AG04450 (cell line): ENCODE results near the gene LYZL1. TPM values are rescaled to one million over a fixed set of nuclear protein-coding genes. Genes with fewer than 3 reads are reported as not detected.
"Not testable (repeated sequence)": the region's sequence is repeated elsewhere in the genome, so short reads cannot be mapped to it uniquely, and the experiment has no call there.

Experiments
- CTCF ChIA-PET: fragments of 300-600, 350-600 bp; formaldehyde crosslinking; extraction: SDS; loops from one replicate; lab custom pipeline; 2022; ENCODE audit warnings: antibody characterized with exemption, inconsistent platforms; lab: Charles Lee
- POLR2A ChIA-PET: fragments of 350-600 bp; formaldehyde crosslinking; extraction: SDS; loops from one replicate; lab custom pipeline; 2021; ENCODE audit warnings: antibody characterized with exemption, inconsistent platforms; lab: Yijun Ruan, JAX
- DNase-seq: peaks from one replicate; pipeline ENCODE4 v3.0.0-alpha.2; 2011; ENCODE audit warnings: low read depth, low spot score
- H3K27ac ChIP-seq: one replicate; pipeline ENCODE4 v1.5.1; 2012; ENCODE audit warnings: low read depth, low read length, control low read depth
- H3K27me3 ChIP-seq: one replicate; pipeline ENCODE4 v1.6.0; 2012; ENCODE audit warnings: low read length; ENCODE audit not compliant: control insufficient read depth, insufficient read depth
- H3K4me3 ChIP-seq: 2 replicates; pipeline ENCODE4 v1.5.1; 2011; ENCODE audit warnings: mild to moderate bottlenecking, low read depth, low read length, control low read depth
- H3K9me3 ChIP-seq: 2 replicates; pipeline ENCODE4 v1.5.1; 2012; ENCODE audit warnings: low read length; ENCODE audit not compliant: control insufficient read depth, insufficient read depth
- CTCF ChIP-seq: IDR thresholded peaks from 2 replicates; pipeline ENCODE4 v1.5.1; 2011; ENCODE audit warnings: low read depth, low read length, control low read depth, inconsistent platforms
- polyA plus RNA-seq: library from polyadenylated mRNA; depleted of rRNA; stranded (reverse); fragments of >200 nt; gene quantifications from 2 replicates; pipeline ENCODE4 v1.2.3, GENCODE V29; 2011

Gene LYZL1
- polyA plus RNA-seq, 1 experiment = not detected

DNA sequence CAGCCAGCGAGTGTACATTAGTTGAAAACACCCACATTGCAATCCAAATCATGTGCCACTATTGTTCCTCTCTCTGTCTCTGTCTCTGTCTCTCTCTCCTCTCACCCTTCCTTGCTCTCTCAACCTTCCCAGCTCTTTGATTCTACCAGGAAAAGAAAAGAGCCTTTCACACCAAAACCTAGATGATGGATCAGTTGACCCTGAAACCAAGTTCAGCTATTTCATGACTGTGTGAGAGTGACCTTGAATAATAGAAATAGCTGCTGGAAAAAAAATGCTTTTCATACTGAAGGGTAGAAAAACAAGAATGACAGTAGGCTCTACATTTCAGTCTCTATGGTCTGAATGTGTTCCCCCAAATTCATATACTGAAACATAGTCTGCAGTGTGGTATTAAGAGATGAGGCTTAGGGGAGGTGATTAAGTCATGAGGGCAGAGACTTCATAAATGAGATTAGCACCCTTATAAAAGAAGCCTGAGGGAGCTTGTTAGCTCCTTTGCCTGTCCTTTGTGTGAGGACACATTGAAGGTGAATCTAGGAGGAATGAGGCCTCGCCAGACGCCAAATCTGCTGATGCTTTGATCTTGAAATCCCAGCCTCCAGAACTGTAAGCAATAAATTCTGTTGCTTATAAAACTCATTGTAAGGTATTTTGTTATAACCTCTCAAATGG lies 65.2 kb downstream of the LYZL1 start:
- POLR2A ChIA-PET = interaction anchor here (0.5 kb wide), 1 partner anchor 25 kb away, joined by 4 read pairs; no protein-coding TSS in a partner anchor
- TF ChIP-seq CTCF = no peak

DNA sequence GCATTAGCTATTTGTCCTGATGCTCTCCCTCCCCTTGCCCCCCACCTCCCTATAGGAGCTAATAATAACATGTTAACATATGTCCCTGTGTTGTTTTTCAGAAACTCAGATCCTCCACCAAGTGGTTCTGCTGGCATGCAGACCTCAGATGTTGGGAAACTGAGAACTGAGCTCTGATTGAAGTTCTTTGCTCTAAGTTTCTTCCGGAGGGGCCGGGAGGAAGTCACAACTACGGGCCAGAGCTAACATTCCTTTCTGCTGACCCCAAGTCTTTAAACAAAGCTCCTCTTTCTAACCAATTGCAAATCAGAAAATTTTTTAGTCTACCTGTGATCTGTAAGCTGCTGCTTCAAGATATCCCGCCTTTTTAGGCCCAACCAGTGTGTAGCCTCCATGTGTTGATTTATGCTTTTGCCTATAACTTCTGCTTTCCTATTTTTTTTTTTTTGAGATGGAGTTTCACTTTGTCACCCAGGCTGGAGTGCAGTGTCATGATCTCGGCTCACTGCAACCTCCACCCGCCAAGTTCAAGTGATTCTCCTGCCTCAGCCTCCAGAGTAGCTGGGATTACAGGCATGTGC lies 66.6 kb downstream of the LYZL1 start:
- no peaks in the 10 kb centered on the region for H3K9me3 ChIP-seq
- H3K4me3 ChIP-seq = no peak overlapping the region
- no peak for DNase-seq
- POLR2A ChIA-PET = interaction anchor here (0.6 to 0.7 kb wide), 2 partner anchors 9 to 101 kb away, joined by 3 read pairs; no protein-coding TSS in a partner anchor
- peaks cover 6% of the 10 kb centered on the region for H3K27me3 ChIP-seq
- H3K27ac ChIP-seq = no peak overlapping the region
- CTCF ChIA-PET = interaction anchor here (0.7 to 1.0 kb wide), 3 partner anchors 31 to 692 kb away, joined by 3 to 4 read pairs (median 3); no protein-coding TSS in a partner anchor
- TF ChIP-seq CTCF = no peak

More for the DNA sequence above, 65.2 kb downstream of the LYZL1 start:
- no peaks in the 10 kb centered on the region for H3K9me3 ChIP-seq
- H3K27ac ChIP-seq = no peak overlapping the region
- CTCF ChIA-PET = interaction anchor here (0.8 kb wide), 1 partner anchor 38 kb away, joined by 3 read pairs; no protein-coding TSS in a partner anchor
- no peak for DNase-seq
- no peak overlapping the region for H3K4me3 ChIP-seq
- peaks cover 6% of the 10 kb centered on the region for H3K27me3 ChIP-seq

GRCh38 chr10:29356931-29357330 lies 68.1 kb downstream of the LYZL1 start:
- no peak for TF ChIP-seq CTCF
- H3K9me3 ChIP-seq = no peaks in the 10 kb centered on the region
- DNase-seq = no peak
- no peak overlapping the region for H3K4me3 ChIP-seq
- no peak overlapping the region for H3K27ac ChIP-seq
- CTCF ChIA-PET = no interaction called here
- peaks cover 2% of the 10 kb centered on the region for H3K27me3 ChIP-seq
- POLR2A ChIA-PET = no interaction called here

- Histone ChIP-seq H3K27ac (no peak overlapping the region), H3K4me3 (no peak overlapping the region), H3K27me3 (peaks cover 2% of the 10 kb centered on the region), H3K9me3 (no peaks in the 10 kb centered on the region)
- TF ChIP-seq CTCF = no peak
- no peak for DNase-seq
- CTCF ChIA-PET = interaction anchor here (1.0 to 2.0 kb wide), 3 partner anchors 19 to 694 kb away, joined by 3 to 7 read pairs (median 6); no protein-coding TSS in a partner anchor
- POLR2A ChIA-PET = no interaction called here
These were observed 69.2 kb downstream of the LYZL1 start for GRCh38 chr10:29358010-29358616.

- H3K4me3 ChIP-seq, CTCF ChIA-PET, H3K27me3 ChIP-seq, H3K27ac ChIP-seq, POLR2A ChIA-PET, DNase-seq, H3K9me3 ChIP-seq: not testable (repeated sequence)
These were observed 71.5 kb downstream of the LYZL1 start for GRCh38 chr10:29360215-29360853.
